Keratinocyte (primary cell): ENCODE measurements around the gene FOXB2. TPM values are rescaled to one million over a fixed set of nuclear protein-coding genes. Genes with fewer than 3 reads are reported as not detected.

ENCODE experiments used
- DNase-seq: peaks from one replicate; pipeline ENCODE4 v3.0.0-alpha.2; 2011; ENCODE audit warnings: low read depth, missing footprints, low spot score
- FAIRE-seq: peaks from 2 replicates; lab custom pipeline; 2011; peaks lifted over from hg19 to GRCh38; lab: Jason Lieb, UNC
- H2AFZ ChIP-seq: 2 replicates; pipeline ENCODE4 v1.6.0; 2012; ENCODE audit warnings: low read length, control low read depth, inconsistent platforms; ENCODE audit not compliant: control insufficient read depth
- H3K27ac ChIP-seq: 2 replicates; pipeline ENCODE4 v1.5.1; 2011; ENCODE audit warnings: low read length; ENCODE audit not compliant: control insufficient read depth, insufficient read depth
- H3K27me3 ChIP-seq: 3 replicates; pipeline ENCODE4 v1.6.0; 2011; ENCODE audit warnings: low read length; ENCODE audit not compliant: control insufficient read depth, insufficient read depth; ENCODE audit errors: extremely low read depth
- H3K36me3 ChIP-seq, 2 experiments: 2 replicates in 1 of 2; 3 replicates in 1 of 2; pipeline ENCODE4 v1.5.1; 2011; ENCODE audit warnings: low read length in 2 of 2, mild to moderate bottlenecking in 1 of 2; ENCODE audit not compliant: control insufficient read depth in 2 of 2, insufficient read depth in 2 of 2; ENCODE audit errors: extremely low read depth in 1 of 2
- H3K4me1 ChIP-seq: 3 replicates; pipeline ENCODE4 v1.5.1; 2011; ENCODE audit warnings: low read length; ENCODE audit not compliant: control insufficient read depth, insufficient read depth; ENCODE audit errors: extremely low read depth
- H3K4me2 ChIP-seq: 3 replicates; pipeline ENCODE4 v1.6.0; 2011; ENCODE audit warnings: low read depth, low read length; ENCODE audit not compliant: control insufficient read depth, insufficient read depth; ENCODE audit errors: extremely low read depth
- H3K4me3 ChIP-seq, 3 experiments: fragments of 200-600 bp in 1 of 3; sonication (generic) in 1 of 3; 2 replicates in 2 of 3; 3 replicates in 1 of 3; pipeline ENCODE4 v1.5.1; 2011 to 2016; ENCODE audit warnings: low read length in 3 of 3, mild to moderate bottlenecking in 3 of 3, control low read depth in 2 of 3, inconsistent platforms in 1 of 3, low read depth in 1 of 3, mixed read lengths in 1 of 3, mixed run types in 1 of 3, moderate library complexity in 1 of 3; ENCODE audit not compliant: control insufficient read depth in 2 of 3, insufficient read depth in 2 of 3; ENCODE audit errors: extremely low read depth in 1 of 3
- H3K79me2 ChIP-seq: 2 replicates; pipeline ENCODE4 v1.6.0; 2012; ENCODE audit warnings: low read length; ENCODE audit not compliant: control insufficient read depth, insufficient read depth
- H3K9ac ChIP-seq: 3 replicates; pipeline ENCODE4 v1.6.0; 2011; ENCODE audit warnings: low read length; ENCODE audit not compliant: control insufficient read depth, insufficient read depth; ENCODE audit errors: extremely low read depth
- H3K9me1 ChIP-seq: 3 replicates; pipeline ENCODE4 v1.6.0; 2011; ENCODE audit warnings: low read length; ENCODE audit not compliant: control insufficient read depth, insufficient read depth; ENCODE audit errors: extremely low read depth
- H3K9me3 ChIP-seq: 2 replicates; pipeline ENCODE4 v1.5.1; 2012; ENCODE audit warnings: low read depth, low read length; ENCODE audit not compliant: control insufficient read depth
- H4K20me1 ChIP-seq: 3 replicates; pipeline ENCODE4 v1.6.0; 2011; ENCODE audit warnings: low read length; ENCODE audit not compliant: control insufficient read depth, insufficient read depth; ENCODE audit errors: extremely low read depth
- CTCF ChIP-seq, 3 experiments: IDR thresholded peaks in 1 of 3; conservative IDR thresholded peaks in 1 of 3; optimal IDR thresholded peaks in 1 of 3; 2 replicates in 2 of 3; 3 replicates in 1 of 3; pipeline versions ENCODE3 to v1.5.1; 2011; ENCODE audit warnings: low read length in 3 of 3, mild to moderate bottlenecking in 3 of 3, moderate library complexity in 2 of 3, control low read depth in 1 of 3, inconsistent platforms in 1 of 3; ENCODE audit not compliant: insufficient read depth in 2 of 3; ENCODE audit errors: extremely low read depth in 1 of 3
- EZH2 ChIP-seq: IDR thresholded peaks from one replicate; pipeline ENCODE4 v1.6.1; 2012; ENCODE audit warnings: inconsistent platforms, mild to moderate bottlenecking, low read length, moderate library complexity
- dilution Hi-C: fragments of 300-500 bp; cut with MboI; formaldehyde crosslinking; loops from one replicate; pipeline ENCODE4 v1.7.0; 2020; ENCODE audit warnings: low sequenced_read_pairs; ENCODE audit not compliant: extremely low pct_ligation_motif_present
- polyA plus RNA-seq, 5 experiments: library from polyadenylated mRNA; depleted of rRNA in 3 of 5; stranded (reverse) in 3 of 5; stranded (forward) in 1 of 5; unstranded in 1 of 5; fragments of >200 nt; gene quantifications; 1 replicate in 1 of 5; 2 replicates in 3 of 5; 3 replicates in 1 of 5; pipeline versions ENCODE4 v1.2.1 to v1.2.3, GENCODE V29; 2011 to 2012; ENCODE audit warnings: missing spikeins in 2 of 5, low read depth in 1 of 5, low replicate concordance in 1 of 5

The FOXB2 gene
- polyA plus RNA-seq, 1 donor (not counting 4 experiments of a cell fraction or from before 2014, with no cell fraction given) = not detected

GRCh38 chr9:76999261-76999660 lies 20.2 kb upstream of the FOXB2 start:
- H3K79me2 ChIP-seq = no peaks in the 10 kb centered on the region
- DNase-seq (no peak), FAIRE-seq (no peak)
- H3K9me3 ChIP-seq = no peaks in the 10 kb centered on the region
- no peak overlapping the region for H2AFZ ChIP-seq
- H3K4me3 ChIP-seq = no peak overlapping the region
- H3K36me3 ChIP-seq = no peaks in the 10 kb centered on the region
- TF ChIP-seq EZH2 = no peak
- TF ChIP-seq CTCF (optimal IDR thresholded peaks at IDR 0.05 in 1 of 3, IDR thresholded peaks at IDR 0.05 in 1 of 3, conservative IDR thresholded peaks at IDR 0.05 in 1 of 3; ENCODE audit: extremely low read depth in 1 of 3, insufficient read depth in 2 of 3, low read length in 3 of 3) = no peak
- H3K4me1 ChIP-seq = no peaks in the 10 kb centered on the region
- no peaks in the 10 kb centered on the region for H3K27me3 ChIP-seq
- no peaks in the 10 kb centered on the region for H4K20me1 ChIP-seq
- dilution Hi-C loops = loop anchor here (25.0 kb wide), 1 partner anchor 187 kb away; no protein-coding TSS in a partner anchor
- no peaks in the 10 kb centered on the region for H3K9me1 ChIP-seq
- no peak overlapping the region for H3K9ac ChIP-seq
- H3K4me2 ChIP-seq = no peak overlapping the region
- H3K27ac ChIP-seq = no peak overlapping the region

- Histone ChIP-seq H2AFZ (no peak overlapping the region), H3K4me1 (no peaks in the 10 kb centered on the region), H4K20me1 (no peaks in the 10 kb centered on the region), H3K4me3 (no peak overlapping the region), H3K9me1 (no peaks in the 10 kb centered on the region), H3K27ac (no peak overlapping the region), H3K36me3 (no peaks in the 10 kb centered on the region), H3K9ac (no peak overlapping the region), H3K27me3 (no peaks in the 10 kb centered on the region), H3K9me3 (no peaks in the 10 kb centered on the region), H3K79me2 (no peaks in the 10 kb centered on the region), H3K4me2 (no peak overlapping the region)
- FAIRE-seq = no peak
- DNase-seq = no peak
- TF ChIP-seq CTCF (optimal IDR thresholded peaks at IDR 0.05 in 1 of 3, IDR thresholded peaks at IDR 0.05 in 1 of 3, conservative IDR thresholded peaks at IDR 0.05 in 1 of 3; ENCODE audit: extremely low read depth in 1 of 3, insufficient read depth in 2 of 3, low read length in 3 of 3) (no peak), EZH2 (no peak)
- dilution Hi-C loops = no loop called here
Observed at GRCh38 chr9:77000330-77000729, 19.1 kb upstream of the FOXB2 start.
